Mesendoderm (in vitro differentiated cells): ENCODE results near the gene ARMC8.
A peak's percentile ranks its signal among the peaks of the same experiment; 100 is the strongest.

Experiments used
- DNase-seq: peaks from one replicate; pipeline ENCODE4 v3.0.0; 2013
- H2AK5ac ChIP-seq: 2 replicates; pipeline ENCODE4 v1.6.1; 2013; ENCODE audit warnings: low read length, inconsistent platforms
- H2BK120ac ChIP-seq: 2 replicates; pipeline ENCODE4 v1.6.1; 2013; ENCODE audit warnings: low read depth, mild to moderate bottlenecking, low read length, moderate library complexity, mixed read lengths
- H2BK15ac ChIP-seq: replicated peaks from 2 replicates; pipeline ENCODE4 v1.6.1; 2013; ENCODE audit warnings: low read depth, mild to moderate bottlenecking, moderate library complexity
- H2BK5ac ChIP-seq: 2 replicates; pipeline ENCODE4 v1.6.1; 2013; ENCODE audit warnings: low read length, inconsistent platforms
- H3K18ac ChIP-seq: 2 replicates; pipeline ENCODE4 v1.6.1; 2013; ENCODE audit warnings: mild to moderate bottlenecking, low read length, mixed read lengths
- H3K23ac ChIP-seq: one replicate; pipeline ENCODE4 v1.6.1; 2013; ENCODE audit warnings: low read length
- H3K27ac ChIP-seq: 2 replicates; pipeline ENCODE4 v1.5.1; 2013; ENCODE audit warnings: low read depth, mild to moderate bottlenecking, inconsistent platforms, low read length, moderate library complexity
- H3K27me3 ChIP-seq: 2 replicates; pipeline ENCODE4 v1.6.1; 2013; ENCODE audit warnings: low read length, control low read depth, mild to moderate bottlenecking, inconsistent platforms; ENCODE audit not compliant: insufficient read depth, poor library complexity
- H3K36me3 ChIP-seq: 2 replicates; pipeline ENCODE4 v1.6.1; 2013; ENCODE audit warnings: low read length, inconsistent platforms; ENCODE audit not compliant: control insufficient read depth, insufficient read depth
- H3K4ac ChIP-seq: one replicate; pipeline ENCODE4 v1.6.1; 2013; ENCODE audit warnings: low read depth, mild to moderate bottlenecking, low read length, moderate library complexity
- H3K4me1 ChIP-seq: 2 replicates; pipeline ENCODE4 v1.6.1; 2013; ENCODE audit warnings: low read depth, low read length, inconsistent platforms; ENCODE audit not compliant: control insufficient read depth
- H3K4me2 ChIP-seq: 2 replicates; pipeline ENCODE4 v1.6.1; 2013; ENCODE audit warnings: low read length
- H3K4me3 ChIP-seq: 2 replicates; pipeline ENCODE4 v1.5.1; 2013; ENCODE audit warnings: mild to moderate bottlenecking, low read length
- H3K56ac ChIP-seq: one replicate; pipeline ENCODE4 v1.6.1; 2013; ENCODE audit warnings: low read length
- H3K79me1 ChIP-seq: 2 replicates; pipeline ENCODE4 v1.6.1; 2013; ENCODE audit warnings: low read length, inconsistent platforms
- H3K79me2 ChIP-seq: 2 replicates; pipeline ENCODE4 v1.6.1; 2013; ENCODE audit warnings: mild to moderate bottlenecking, low read length; ENCODE audit not compliant: control insufficient read depth, insufficient read depth
- H3K9ac ChIP-seq: 2 replicates; pipeline ENCODE4 v1.6.1; 2013; ENCODE audit warnings: low read length, inconsistent platforms
- H4K5ac ChIP-seq: one replicate; pipeline ENCODE4 v1.6.1; 2013; ENCODE audit warnings: low read length
- H4K8ac ChIP-seq: one replicate; pipeline ENCODE4 v1.6.1; 2013; ENCODE audit warnings: low read depth, mild to moderate bottlenecking, control low read depth, low read length, moderate library complexity
- WGBS: extraction: QIAGEN DNeasy Blood & Tissue Kit; methylation state at CpG from one replicate; pipeline ENCODE4 v1.1.7; 2013; ENCODE audit warnings: low lambda C conversion rate, missing lambda C conversion rate; ENCODE audit not compliant: insufficient coverage; ENCODE audit errors: extremely low coverage; 5-methylcytosine and 5-hydroxymethylcytosine counted together

The ARMC8 gene

DNA sequence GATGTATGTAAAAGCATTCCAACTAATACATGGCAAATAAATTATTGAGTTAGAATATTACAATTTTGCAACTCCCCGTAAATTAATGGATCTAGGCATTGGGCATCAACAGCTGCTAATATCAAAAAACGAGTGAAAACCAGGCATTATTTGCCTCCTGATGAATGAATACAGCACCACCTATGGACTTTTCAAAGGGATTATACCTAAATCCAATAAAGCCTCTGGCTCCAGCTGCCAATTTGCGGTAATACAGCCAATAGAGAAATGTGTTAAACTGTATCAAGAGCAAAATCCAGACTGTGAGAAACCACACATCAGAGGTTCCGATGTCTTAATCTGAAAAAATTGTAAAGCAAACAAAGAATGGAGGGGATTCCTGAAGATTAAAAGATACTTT, 38.6 kb upstream of the ARMC8 start:
- no peak overlapping the region for H3K4me2 ChIP-seq
- H3K9ac ChIP-seq, result no peak overlapping the region
- no peaks in the 10 kb centered on the region for H3K27me3 ChIP-seq
- H3K4me3 ChIP-seq, result no peak overlapping the region
- H3K23ac ChIP-seq, result no peak overlapping the region
- no peak overlapping the region for H2AK5ac ChIP-seq
- no peaks in the 10 kb centered on the region for H3K4me1 ChIP-seq
- no peak overlapping the region for H3K18ac ChIP-seq
- WGBS, result no CpG with 5 or more reads among the region's 4 CpGs
- H3K4ac ChIP-seq, result no peak overlapping the region
- no peaks in the 10 kb centered on the region for H3K79me2 ChIP-seq
- DNase-seq, result no peak
- no peak overlapping the region for H3K56ac ChIP-seq
- no peak overlapping the region for H2BK5ac ChIP-seq
- no peak overlapping the region for H4K5ac ChIP-seq
- H2BK120ac ChIP-seq, result no peak overlapping the region
- H3K79me1 ChIP-seq, result no peaks in the 10 kb centered on the region
- H3K27ac ChIP-seq, result no peak overlapping the region
- H4K8ac ChIP-seq, result no peak overlapping the region
- no peaks in the 10 kb centered on the region for H3K36me3 ChIP-seq
- H2BK15ac ChIP-seq, result no peak overlapping the region

DNA sequence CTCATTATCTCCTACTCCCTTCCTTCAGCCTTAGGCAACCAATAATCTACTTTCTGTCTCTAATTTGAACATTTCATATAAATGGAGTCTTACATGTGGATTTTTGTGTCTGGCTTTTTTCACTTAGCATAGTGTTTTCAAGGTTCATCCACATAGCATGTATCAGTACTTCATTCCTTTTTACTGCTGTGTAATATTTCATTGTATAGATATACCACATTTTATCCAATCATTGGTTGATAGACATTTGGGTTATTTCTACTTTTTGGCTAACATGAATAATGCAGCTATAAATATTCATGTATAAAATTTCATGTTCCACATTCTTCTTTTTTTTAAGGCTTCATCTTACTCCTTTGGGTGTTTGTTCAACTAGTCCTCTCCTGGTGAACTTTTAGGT, 32.6 kb upstream of the ARMC8 start:
- Histone ChIP-seq H2BK5ac (no peak overlapping the region), H3K79me1 (no peaks in the 10 kb centered on the region), H3K4ac (no peak overlapping the region), H3K4me3 (no peak overlapping the region), H3K23ac (no peak overlapping the region), H3K4me1 (no peaks in the 10 kb centered on the region), H3K27ac (no peak overlapping the region), H3K36me3 (no peaks in the 10 kb centered on the region), H3K27me3 (no peaks in the 10 kb centered on the region), H2BK120ac (no peak overlapping the region), H2BK15ac (no peak overlapping the region), H3K18ac (no peak overlapping the region), H4K5ac (no peak overlapping the region), H2AK5ac (no peak overlapping the region), H4K8ac (no peak overlapping the region), H3K9ac (no peak overlapping the region), H3K4me2 (no peak overlapping the region), H3K56ac (no peak overlapping the region), H3K79me2 (no peaks in the 10 kb centered on the region)
- no peak for DNase-seq

DNA sequence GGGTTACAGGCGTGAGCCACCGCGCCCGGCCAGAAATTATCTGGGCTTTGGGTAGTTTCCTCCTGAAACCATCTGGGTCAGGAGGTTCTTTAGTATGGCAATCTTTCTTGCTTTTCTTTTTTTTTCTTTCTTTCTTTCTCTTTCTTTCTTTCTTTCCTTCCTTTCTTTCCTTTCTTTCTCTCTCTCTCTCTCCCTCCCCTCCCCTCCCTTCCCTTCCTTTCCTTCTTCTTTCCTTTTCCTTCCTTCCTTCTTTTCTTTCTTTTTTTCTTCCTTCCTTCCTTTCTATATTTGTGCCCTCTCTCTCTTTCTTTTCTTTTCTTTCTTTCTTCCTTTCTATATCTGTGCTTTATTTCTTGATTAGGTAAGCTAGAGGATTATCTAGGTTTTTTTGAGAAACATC, 29.4 kb upstream of the ARMC8 start:
- no CpG with 5 or more reads among the region's 4 CpGs for WGBS
- Histone ChIP-seq H3K18ac (no peak overlapping the region), H3K56ac (no peak overlapping the region), H3K4me3 (no peak overlapping the region), H2BK120ac (no peak overlapping the region), H3K4ac (no peak overlapping the region), H4K5ac (no peak overlapping the region), H2AK5ac (no peak overlapping the region), H3K27me3 (no peaks in the 10 kb centered on the region), H3K9ac (no peak overlapping the region), H3K4me2 (no peak overlapping the region), H2BK5ac (no peak overlapping the region), H2BK15ac (no peak overlapping the region), H4K8ac (no peak overlapping the region), H3K36me3 (peaks cover 2% of the 10 kb centered on the region), H3K27ac (no peak overlapping the region), H3K79me1 (no peaks in the 10 kb centered on the region), H3K23ac (no peak overlapping the region), H3K79me2 (no peaks in the 10 kb centered on the region), H3K4me1 (no peaks in the 10 kb centered on the region)
- DNase-seq, result no peak

DNA sequence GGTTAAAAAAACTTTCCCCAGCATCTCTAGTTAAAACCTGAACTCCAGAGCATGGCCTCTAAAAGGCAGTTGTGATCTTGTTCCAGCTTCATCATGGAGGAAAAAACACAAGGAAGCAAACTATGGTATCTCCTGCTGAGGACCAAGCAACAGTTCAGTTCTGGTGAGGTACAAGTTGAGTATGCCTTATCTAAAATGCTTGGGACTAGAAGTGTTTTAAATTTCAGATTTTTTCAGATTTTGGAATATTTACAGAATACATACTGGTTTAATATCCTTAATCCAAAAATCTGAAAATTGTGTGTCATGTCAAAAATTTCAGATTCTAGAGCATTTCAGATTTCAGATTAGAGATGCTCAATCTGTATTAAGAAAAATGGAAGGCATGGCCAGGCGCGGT, 22.0 kb upstream of the ARMC8 start:
- Histone ChIP-seq H2AK5ac (no peak overlapping the region), H3K18ac (no peak overlapping the region), H3K27me3 (no peaks in the 10 kb centered on the region), H3K4me1 (no peaks in the 10 kb centered on the region), H3K56ac (no peak overlapping the region), H4K5ac (no peak overlapping the region), H3K27ac (no peak overlapping the region), H3K36me3 (peaks cover 11% of the 10 kb centered on the region), H3K9ac (no peak overlapping the region), H4K8ac (no peak overlapping the region), H3K4me3 (no peak overlapping the region), H2BK15ac (no peak overlapping the region), H3K4me2 (no peak overlapping the region), H3K79me1 (no peaks in the 10 kb centered on the region), H2BK120ac (no peak overlapping the region), H3K4ac (no peak overlapping the region), H3K79me2 (no peaks in the 10 kb centered on the region), H2BK5ac (no peak overlapping the region), H3K23ac (no peak overlapping the region)
- DNase-seq, result no peak
- WGBS, result no CpG with 5 or more reads among the region's 2 CpGs

DNA sequence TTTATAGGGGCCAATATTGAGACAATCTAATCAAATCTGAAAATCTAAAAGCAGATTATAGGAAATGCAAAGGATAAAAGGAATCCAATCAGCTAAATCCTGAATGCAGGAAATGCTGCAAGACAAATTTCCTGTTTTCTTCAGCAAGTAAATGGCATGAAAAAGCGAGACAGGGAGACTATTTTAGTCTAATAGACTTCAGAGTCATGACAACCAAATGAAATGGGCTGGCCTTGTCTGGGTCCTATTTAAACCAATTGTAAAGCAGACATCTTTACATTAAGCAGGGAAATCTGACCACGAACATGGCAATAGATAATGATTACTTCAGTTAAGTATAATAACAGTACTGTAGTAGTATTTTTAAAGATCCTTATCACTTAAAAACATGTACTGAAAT, 14.5 kb upstream of the ARMC8 start:
- peaks cover 7% of the 10 kb centered on the region for H3K79me2 ChIP-seq
- H2BK120ac ChIP-seq, result no peak overlapping the region
- H3K4ac ChIP-seq, result no peak overlapping the region
- no peak overlapping the region for H2BK15ac ChIP-seq
- no peak overlapping the region for H3K4me2 ChIP-seq
- H4K8ac ChIP-seq, result no peak overlapping the region
- H3K23ac ChIP-seq, result no peak overlapping the region
- no peak for DNase-seq
- no peak overlapping the region for H2BK5ac ChIP-seq
- H3K36me3 ChIP-seq, result peaks cover 3% of the 10 kb centered on the region
- no peak overlapping the region for H3K9ac ChIP-seq
- H3K27ac ChIP-seq, result no peak overlapping the region
- no peaks in the 10 kb centered on the region for H3K79me1 ChIP-seq
- H2AK5ac ChIP-seq, result no peak overlapping the region
- no peak overlapping the region for H3K18ac ChIP-seq
- H3K4me1 ChIP-seq, result no peaks in the 10 kb centered on the region
- no peaks in the 10 kb centered on the region for H3K27me3 ChIP-seq
- H4K5ac ChIP-seq, result no peak overlapping the region
- H3K4me3 ChIP-seq, result no peak overlapping the region
- WGBS, result no CpG with 5 or more reads among the region's 2 CpGs
- H3K56ac ChIP-seq, result no peak overlapping the region

DNA sequence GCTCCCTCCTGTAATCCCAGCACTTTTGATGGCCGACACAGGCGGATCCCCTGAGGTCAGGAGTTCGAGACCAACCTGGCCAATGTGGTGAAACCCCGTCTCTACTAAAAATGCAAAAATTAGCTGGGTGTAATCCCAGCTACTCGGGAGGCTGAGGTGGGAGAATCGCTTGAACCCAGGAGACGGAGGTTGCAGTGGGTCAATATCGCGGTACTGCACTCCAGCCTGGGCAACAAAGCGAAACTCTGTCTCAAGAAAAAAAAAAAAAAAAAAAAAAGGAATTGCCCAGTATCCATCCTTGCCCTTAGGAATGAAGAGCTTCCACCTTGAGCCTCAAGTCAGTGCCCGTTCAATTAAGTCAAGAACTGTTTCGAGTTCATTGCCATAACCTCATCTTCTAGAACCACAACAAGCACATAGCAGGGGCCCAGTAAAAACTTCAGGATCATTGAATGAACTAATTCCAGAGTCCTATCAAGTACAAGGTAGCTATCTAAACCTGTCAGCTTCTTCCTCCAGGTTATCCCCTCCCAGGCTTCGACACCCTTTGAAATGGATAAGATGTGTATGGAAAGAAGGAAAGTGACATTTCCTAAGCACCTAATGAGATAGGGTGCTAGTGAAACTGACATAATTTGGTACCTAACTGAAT, 13.2 kb upstream of the ARMC8 start:
- peak overlapping the region; percentile 90 for H3K4me3 ChIP-seq
- H3K9ac ChIP-seq, result peak overlapping the region; percentile 90
- no peaks in the 10 kb centered on the region for H3K27me3 ChIP-seq

More for the DNA sequence above, 13.2 kb upstream of the ARMC8 start:
- H2BK120ac ChIP-seq, result no peak overlapping the region
- H3K4me2 ChIP-seq, result peak overlapping the region; percentile 30
- H3K56ac ChIP-seq, result peak overlapping the region; percentile 96
- H3K79me1 ChIP-seq, result no peaks in the 10 kb centered on the region
- H4K5ac ChIP-seq, result no peak overlapping the region
- DNase-seq, result no peak
- H2BK15ac ChIP-seq, result no peak overlapping the region
- no peaks in the 10 kb centered on the region for H3K4me1 ChIP-seq
- H3K4ac ChIP-seq, result peak overlapping the region; percentile 43
- H2AK5ac ChIP-seq, result no peak overlapping the region
- no peak overlapping the region for H4K8ac ChIP-seq
- no peak overlapping the region for H3K18ac ChIP-seq
- H3K27ac ChIP-seq, result no peak overlapping the region
- no peak overlapping the region for H3K23ac ChIP-seq
- H2BK5ac ChIP-seq, result no peak overlapping the region
- H3K79me2 ChIP-seq, result peaks cover 7% of the 10 kb centered on the region
- WGBS, result no CpG with 5 or more reads among the region's 13 CpGs
- peaks cover 3% of the 10 kb centered on the region for H3K36me3 ChIP-seq
